HepG2 (cell line): Measurements from ENCODE around the gene NARS2. TPM values are rescaled to one million over a fixed set of nuclear protein-coding genes. Genes with fewer than 3 reads are reported as not detected.

Source experiments
- ERF ChIP-seq: IDR thresholded peaks from 2 replicates; pipeline ENCODE4 v1.6.1; 2018; ENCODE audit warnings: missing biosample characterization, missing genetic modification reagents
- GTF3A ChIP-seq: sonication (generic); formaldehyde crosslinking; conservative IDR thresholded peaks from 2 replicates; pipeline ENCODE4 v1.4.0; 2020; ENCODE audit warnings: mild to moderate bottlenecking, missing genetic modification reagents
- HDAC1 ChIP-seq: sonication (generic); formaldehyde crosslinking; IDR thresholded peaks from 2 replicates; pipeline ENCODE4 v1.5.1; 2020; ENCODE audit warnings: mild to moderate bottlenecking, missing genetic modification reagents
- ONECUT2 ChIP-seq: sonication (generic); formaldehyde crosslinking; IDR thresholded peaks from 2 replicates; pipeline ENCODE4 v1.4.0; 2020; ENCODE audit warnings: missing genetic modification reagents
- POLR2AphosphoS5 ChIP-seq: IDR thresholded peaks from 2 replicates; pipeline ENCODE4 v1.6.1; 2012; ENCODE audit warnings: low read depth, low read length
- SIX1 ChIP-seq: sonication (generic); formaldehyde crosslinking; IDR thresholded peaks from 2 replicates; pipeline ENCODE4 v1.4.0; 2020; ENCODE audit warnings: missing genetic modification reagents, borderline replicate concordance
- SRSF9 ChIP-seq: fragments of 200-400 bp; formaldehyde crosslinking; IDR thresholded peaks from 2 replicates; pipeline ENCODE4 v1.6.1; 2018; ENCODE audit warnings: borderline replicate concordance, mild to moderate bottlenecking, low read depth, low read length; ENCODE audit not compliant: insufficient read depth, poor library complexity, severe bottlenecking
- TP53 ChIP-seq: sonication (generic); formaldehyde crosslinking; conservative IDR thresholded peaks from 2 replicates; pipeline ENCODE4 v1.4.0; 2020; ENCODE audit warnings: missing genetic modification reagents
- ZC3H13 ChIP-seq: sonication (generic); formaldehyde crosslinking; IDR thresholded peaks from 2 replicates; pipeline ENCODE4 v1.8.1; 2023; ENCODE audit warnings: mild to moderate bottlenecking, missing genetic modification reagents, moderate library complexity
- ZNF101 ChIP-seq: sonication (generic); formaldehyde crosslinking; IDR thresholded peaks from 2 replicates; pipeline ENCODE4 v1.4.0; 2020; ENCODE audit warnings: mild to moderate bottlenecking, low read depth, missing genetic modification reagents, borderline replicate concordance
- ZNF232 ChIP-seq: sonication (generic); formaldehyde crosslinking; IDR thresholded peaks from 2 replicates; pipeline ENCODE4 v1.4.0; 2020; ENCODE audit warnings: missing genetic modification reagents, borderline replicate concordance
- polyA plus RNA-seq, 8 experiments: library from polyadenylated mRNA; depleted of rRNA in 3 of 8; stranded (reverse) in 7 of 8; unstranded in 1 of 8; fragments of >200 nt; fragmentation: Illumina TruSeq in 4 of 8; extraction: Trizol in 4 of 8; gene quantifications; 2 replicates each; pipeline versions ENCODE4 v1.2.1 to v1.2.3, GENCODE V29; 2011 to 2016; ENCODE audit warnings: low read depth in 4 of 8, missing spikeins in 1 of 8, mixed read lengths in 1 of 8; ENCODE audit not compliant: insufficient read depth in 1 of 8
- total RNA-seq, 5 experiments: library from RNA; depleted of rRNA; stranded (reverse); fragments of >200 nt; fragmentation: Illumina TruSeq; extraction: Trizol; gene quantifications; 2 replicates each; pipeline ENCODE4 v1.2.3, GENCODE V29; 2016; ENCODE audit warnings: low read depth in 1 of 5
- TF ChIP-seq, protein P1 (sequence below): sonication (generic); formaldehyde crosslinking; IDR thresholded peaks from 2 replicates; pipeline ENCODE4 v1.4.0; 2020; ENCODE audit warnings: missing genetic modification reagents
- TF ChIP-seq, protein P2 (sequence below): IDR thresholded peaks from 2 replicates; pipeline ENCODE4 v1.6.1; 2016; ENCODE audit warnings: mild to moderate bottlenecking
- TF ChIP-seq, protein P3 (sequence below): sonication (generic); formaldehyde crosslinking; IDR thresholded peaks from 2 replicates; pipeline ENCODE4 v1.8.0; 2022; ENCODE audit warnings: mild to moderate bottlenecking, missing genetic modification reagents; ENCODE audit not compliant: insufficient replicate concordance
- TF ChIP-seq, protein P4 (sequence below): sonication (generic); formaldehyde crosslinking; IDR thresholded peaks from 2 replicates; pipeline ENCODE4 v1.8.1; 2023; ENCODE audit warnings: missing genetic modification reagents, inconsistent platforms, borderline replicate concordance
- TF ChIP-seq, protein P5 (sequence below): sonication (generic); formaldehyde crosslinking; IDR thresholded peaks from 2 replicates; pipeline ENCODE4 v1.5.1; 2020; ENCODE audit warnings: missing genetic modification reagents, mild to moderate bottlenecking, borderline replicate concordance

Gene NARS2
- total and polyA plus RNA-seq, 2 of the 13 experiments (the other 11 are each of a cell fraction or from before 2014, with no cell fraction given): 45.9 to 65.0 TPM

DNA sequence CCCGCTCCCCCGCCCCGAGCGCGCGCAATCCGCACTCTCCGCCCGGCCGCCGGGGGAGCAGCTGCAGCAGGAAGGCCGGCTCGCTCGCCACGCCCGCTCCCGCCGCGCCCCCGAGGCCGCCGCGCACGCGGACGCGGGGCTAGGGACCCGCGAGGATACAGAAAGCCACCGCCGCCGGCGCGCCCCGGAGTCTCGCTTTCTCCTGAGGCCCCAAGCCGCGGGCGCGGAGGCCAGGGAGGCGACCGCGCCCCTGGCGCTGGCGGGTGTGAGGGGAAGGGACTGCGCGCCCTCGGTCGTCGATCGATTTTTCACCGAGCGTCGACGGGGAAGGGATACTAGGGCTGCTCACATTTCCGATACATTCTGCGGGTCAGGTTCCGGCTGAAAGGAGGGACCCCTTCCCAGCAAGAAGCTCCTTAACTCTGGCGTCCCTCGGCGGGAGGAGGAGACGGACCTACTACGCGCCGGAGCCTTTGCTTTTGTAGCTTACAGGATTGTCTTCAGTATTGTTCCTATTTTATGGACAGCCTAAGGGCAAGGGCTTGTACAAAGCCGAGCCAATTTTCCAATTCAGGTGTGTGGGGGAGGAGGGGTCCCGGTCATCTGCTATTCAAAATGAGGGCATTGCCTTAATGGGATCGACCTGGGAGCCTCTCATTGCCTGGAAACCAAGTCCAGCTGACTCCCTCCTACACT, 156.6 kb downstream of the NARS2 start (continued):
- TF ChIP-seq, protein P1, sequence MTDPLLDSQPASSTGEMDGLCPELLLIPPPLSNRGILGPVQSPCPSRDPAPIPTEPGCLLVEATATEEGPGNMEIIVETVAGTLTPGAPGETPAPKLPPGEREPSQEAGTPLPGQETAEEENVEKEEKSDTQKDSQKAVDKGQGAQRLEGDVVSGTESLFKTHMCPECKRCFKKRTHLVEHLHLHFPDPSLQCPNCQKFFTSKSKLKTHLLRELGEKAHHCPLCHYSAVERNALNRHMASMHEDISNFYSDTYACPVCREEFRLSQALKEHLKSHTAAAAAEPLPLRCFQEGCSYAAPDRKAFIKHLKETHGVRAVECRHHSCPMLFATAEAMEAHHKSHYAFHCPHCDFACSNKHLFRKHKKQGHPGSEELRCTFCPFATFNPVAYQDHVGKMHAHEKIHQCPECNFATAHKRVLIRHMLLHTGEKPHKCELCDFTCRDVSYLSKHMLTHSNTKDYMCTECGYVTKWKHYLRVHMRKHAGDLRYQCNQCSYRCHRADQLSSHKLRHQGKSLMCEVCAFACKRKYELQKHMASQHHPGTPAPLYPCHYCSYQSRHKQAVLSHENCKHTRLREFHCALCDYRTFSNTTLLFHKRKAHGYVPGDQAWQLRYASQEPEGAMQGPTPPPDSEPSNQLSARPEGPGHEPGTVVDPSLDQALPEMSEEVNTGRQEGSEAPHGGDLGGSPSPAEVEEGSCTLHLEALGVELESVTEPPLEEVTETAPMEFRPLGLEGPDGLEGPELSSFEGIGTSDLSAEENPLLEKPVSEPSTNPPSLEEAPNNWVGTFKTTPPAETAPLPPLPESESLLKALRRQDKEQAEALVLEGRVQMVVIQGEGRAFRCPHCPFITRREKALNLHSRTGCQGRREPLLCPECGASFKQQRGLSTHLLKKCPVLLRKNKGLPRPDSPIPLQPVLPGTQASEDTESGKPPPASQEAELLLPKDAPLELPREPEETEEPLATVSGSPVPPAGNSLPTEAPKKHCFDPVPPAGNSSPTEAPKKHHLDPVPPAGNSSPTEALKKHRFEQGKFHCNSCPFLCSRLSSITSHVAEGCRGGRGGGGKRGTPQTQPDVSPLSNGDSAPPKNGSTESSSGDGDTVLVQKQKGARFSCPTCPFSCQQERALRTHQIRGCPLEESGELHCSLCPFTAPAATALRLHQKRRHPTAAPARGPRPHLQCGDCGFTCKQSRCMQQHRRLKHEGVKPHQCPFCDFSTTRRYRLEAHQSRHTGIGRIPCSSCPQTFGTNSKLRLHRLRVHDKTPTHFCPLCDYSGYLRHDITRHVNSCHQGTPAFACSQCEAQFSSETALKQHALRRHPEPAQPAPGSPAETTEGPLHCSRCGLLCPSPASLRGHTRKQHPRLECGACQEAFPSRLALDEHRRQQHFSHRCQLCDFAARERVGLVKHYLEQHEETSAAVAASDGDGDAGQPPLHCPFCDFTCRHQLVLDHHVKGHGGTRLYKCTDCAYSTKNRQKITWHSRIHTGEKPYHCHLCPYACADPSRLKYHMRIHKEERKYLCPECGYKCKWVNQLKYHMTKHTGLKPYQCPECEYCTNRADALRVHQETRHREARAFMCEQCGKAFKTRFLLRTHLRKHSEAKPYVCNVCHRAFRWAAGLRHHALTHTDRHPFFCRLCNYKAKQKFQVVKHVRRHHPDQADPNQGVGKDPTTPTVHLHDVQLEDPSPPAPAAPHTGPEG (CRISPR knock-in tag): no peak
- TF ChIP-seq POLR2AphosphoS5 (peak; percentile 39; the same call in 1 of the 2 replicates), HDAC1 (CRISPR knock-in tag) (no peak; the same call in 1 of the 2 replicates), ZNF101 (CRISPR knock-in tag) (no peak), TP53 (CRISPR knock-in tag) (no peak), ZC3H13 (no peak), ONECUT2 (CRISPR knock-in tag) (peak; percentile 96), SIX1 (CRISPR knock-in tag) (no peak), GTF3A (CRISPR knock-in tag) (no peak), SRSF9 (no peak), ZNF232 (CRISPR knock-in tag) (0 out of 2 replicates have a peak, but pooled peaks have one; percentile 24), ERF (peak; percentile 68; the same call in 1 of the 2 replicates)
- TF ChIP-seq, protein P2, sequence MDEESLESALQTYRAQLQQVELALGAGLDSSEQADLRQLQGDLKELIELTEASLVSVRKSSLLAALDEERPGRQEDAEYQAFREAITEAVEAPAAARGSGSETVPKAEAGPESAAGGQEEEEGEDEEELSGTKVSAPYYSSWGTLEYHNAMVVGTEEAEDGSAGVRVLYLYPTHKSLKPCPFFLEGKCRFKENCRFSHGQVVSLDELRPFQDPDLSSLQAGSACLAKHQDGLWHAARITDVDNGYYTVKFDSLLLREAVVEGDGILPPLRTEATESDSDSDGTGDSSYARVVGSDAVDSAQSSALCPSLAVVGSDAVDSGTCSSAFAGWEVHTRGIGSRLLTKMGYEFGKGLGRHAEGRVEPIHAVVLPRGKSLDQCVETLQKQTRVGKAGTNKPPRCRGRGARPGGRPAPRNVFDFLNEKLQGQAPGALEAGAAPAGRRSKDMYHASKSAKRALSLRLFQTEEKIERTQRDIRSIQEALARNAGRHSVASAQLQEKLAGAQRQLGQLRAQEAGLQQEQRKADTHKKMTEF (CRISPR knock-in tag): peak; percentile 42; the same call in 1 of the 2 replicates
- TF ChIP-seq, protein P3, sequence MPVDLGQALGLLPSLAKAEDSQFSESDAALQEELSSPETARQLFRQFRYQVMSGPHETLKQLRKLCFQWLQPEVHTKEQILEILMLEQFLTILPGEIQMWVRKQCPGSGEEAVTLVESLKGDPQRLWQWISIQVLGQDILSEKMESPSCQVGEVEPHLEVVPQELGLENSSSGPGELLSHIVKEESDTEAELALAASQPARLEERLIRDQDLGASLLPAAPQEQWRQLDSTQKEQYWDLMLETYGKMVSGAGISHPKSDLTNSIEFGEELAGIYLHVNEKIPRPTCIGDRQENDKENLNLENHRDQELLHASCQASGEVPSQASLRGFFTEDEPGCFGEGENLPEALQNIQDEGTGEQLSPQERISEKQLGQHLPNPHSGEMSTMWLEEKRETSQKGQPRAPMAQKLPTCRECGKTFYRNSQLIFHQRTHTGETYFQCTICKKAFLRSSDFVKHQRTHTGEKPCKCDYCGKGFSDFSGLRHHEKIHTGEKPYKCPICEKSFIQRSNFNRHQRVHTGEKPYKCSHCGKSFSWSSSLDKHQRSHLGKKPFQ (CRISPR knock-in tag): peak; percentile 27
- TF ChIP-seq, protein P4, sequence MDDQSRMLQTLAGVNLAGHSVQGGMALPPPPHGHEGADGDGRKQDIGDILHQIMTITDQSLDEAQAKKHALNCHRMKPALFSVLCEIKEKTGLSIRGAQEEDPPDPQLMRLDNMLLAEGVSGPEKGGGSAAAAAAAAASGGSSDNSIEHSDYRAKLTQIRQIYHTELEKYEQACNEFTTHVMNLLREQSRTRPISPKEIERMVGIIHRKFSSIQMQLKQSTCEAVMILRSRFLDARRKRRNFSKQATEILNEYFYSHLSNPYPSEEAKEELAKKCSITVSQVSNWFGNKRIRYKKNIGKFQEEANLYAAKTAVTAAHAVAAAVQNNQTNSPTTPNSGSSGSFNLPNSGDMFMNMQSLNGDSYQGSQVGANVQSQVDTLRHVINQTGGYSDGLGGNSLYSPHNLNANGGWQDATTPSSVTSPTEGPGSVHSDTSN (CRISPR knock-in tag): no peak
- TF ChIP-seq, protein P5, sequence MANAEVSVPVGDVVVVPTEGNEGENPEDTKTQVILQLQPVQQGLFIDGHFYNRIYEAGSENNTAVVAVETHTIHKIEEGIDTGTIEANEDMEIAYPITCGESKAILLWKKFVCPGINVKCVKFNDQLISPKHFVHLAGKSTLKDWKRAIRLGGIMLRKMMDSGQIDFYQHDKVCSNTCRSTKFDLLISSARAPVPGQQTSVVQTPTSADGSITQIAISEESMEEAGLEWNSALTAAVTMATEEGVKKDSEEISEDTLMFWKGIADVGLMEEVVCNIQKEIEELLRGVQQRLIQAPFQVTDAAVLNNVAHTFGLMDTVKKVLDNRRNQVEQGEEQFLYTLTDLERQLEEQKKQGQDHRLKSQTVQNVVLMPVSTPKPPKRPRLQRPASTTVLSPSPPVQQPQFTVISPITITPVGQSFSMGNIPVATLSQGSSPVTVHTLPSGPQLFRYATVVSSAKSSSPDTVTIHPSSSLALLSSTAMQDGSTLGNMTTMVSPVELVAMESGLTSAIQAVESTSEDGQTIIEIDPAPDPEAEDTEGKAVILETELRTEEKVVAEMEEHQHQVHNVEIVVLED (CRISPR knock-in tag): peak; percentile 52; the same call in 1 of the 2 replicates
